ENCODE measurements around the gene PUS1.
A peak's percentile ranks its signal among the peaks of the same experiment; 100 is the strongest.

Gene PUS1

DNA sequence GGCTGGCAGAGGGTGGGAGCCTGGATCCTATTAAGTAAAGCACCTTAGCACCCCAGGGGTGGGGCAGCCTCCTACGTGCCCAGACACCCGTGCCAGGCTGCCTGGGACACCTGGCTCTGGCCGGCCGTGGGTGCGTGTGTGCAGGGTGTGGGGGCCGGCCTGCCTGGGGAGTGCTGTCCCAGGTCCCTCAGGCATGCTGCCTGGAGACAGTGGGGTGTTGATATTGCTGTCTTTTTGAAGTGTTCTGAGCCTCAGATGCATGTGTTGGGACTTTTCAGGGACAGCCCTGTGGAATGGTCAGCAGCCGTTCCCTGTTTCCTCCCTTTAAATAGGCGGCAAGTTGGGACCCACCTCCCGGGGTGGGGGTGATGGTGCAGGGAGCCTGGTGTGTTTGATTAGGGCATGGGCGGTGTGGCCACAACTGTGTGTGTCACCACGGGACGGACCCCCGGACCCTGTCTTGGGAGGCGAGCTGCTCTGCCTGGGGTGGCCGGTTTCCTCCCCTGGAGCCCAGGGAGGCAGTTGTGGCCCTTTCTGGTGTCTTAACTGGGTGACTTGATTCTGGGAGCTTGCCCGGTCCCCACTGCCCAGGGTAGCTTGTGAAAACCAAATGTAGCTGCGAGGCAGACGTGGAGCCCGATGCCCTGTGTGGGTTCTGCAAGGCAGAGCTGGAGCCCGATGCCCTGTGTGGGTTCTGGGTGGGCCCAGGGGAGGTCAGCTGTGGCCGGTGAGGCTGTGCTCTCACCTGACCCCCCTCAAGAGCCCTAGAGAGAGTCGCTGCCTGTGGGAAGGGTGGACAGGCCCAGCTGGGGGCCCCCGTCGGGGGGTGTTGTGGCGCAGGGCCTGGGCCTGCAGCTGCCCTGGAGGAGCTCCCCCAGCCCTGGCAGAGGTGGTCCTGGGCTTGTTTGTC, 26.5 kb upstream of the PUS1 start:
- DNase-seq (ENCODE audit: low read depth, low spot score), result no peak

DNA sequence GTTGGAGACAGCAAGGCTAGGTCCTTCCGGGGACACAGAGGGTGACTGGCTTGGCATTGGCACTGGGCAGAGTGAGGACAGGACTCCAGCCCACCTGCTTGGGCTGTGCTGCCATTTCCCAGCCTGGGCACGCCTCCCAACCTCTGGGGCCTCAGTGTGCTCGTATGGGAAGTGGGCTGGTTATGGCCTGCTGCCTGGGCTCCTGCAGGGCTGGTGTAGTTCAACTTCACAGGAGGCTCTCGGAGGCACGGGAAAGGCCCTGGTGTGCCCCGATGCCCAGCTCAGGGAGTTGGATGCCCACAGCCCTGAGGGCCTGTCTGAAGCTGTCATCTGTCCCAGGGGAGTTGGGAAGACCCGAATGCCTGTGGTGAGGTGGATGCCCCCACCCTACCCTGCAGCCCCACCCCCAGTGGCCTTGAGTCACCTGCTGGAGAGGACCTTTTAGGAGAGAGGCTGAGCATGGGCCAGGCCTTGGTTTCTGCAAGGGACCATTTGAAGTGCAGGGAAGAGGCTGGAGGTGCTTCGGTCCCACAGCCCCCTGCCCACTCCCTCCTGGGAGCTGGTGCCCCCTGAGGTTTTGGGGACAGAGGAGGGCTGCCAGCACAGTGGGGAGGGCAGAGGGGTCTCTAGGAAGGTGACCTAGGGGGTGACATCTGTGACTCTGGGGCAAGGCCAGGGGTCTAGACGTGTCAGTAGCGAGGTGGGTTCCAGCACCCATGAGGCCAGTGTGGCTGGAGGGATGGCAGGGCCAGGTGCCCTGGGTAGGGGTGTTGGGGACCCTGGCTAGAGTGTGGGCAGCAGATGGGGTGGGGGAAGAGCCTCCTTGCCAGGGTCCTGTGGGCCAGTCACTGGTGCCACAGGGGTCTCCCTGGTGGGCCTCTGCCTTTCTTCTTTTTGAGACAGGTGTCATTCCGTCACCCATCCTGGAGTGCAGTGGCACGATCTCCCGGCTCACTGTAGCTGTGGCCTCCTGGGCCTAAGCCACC, 25.5 kb upstream of the PUS1 start:
- DNase-seq (ENCODE audit: low read depth, low spot score), result no peak

DNA sequence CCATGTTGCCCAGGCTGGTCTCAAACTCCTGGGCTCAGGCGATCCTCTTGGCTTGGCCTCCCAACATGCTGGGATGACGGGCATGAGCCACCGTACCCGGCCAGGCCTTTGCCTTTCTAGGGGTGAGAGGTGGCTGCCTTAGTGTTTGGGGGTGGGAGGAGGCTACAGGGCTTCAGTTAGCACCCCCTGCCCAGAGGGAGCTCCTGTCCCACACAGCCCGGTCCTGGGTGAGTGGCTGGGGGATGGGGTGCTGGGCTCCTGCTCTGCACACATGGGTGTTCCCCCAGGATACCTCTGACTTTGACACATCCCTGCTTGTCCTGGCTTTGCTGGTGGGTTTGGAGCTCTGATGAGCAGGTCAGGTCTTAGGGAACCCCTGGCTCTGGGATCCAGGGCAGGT, 24.7 kb upstream of the PUS1 start:
- no peak for DNase-seq (ENCODE audit: low read depth, low spot score)

DNA sequence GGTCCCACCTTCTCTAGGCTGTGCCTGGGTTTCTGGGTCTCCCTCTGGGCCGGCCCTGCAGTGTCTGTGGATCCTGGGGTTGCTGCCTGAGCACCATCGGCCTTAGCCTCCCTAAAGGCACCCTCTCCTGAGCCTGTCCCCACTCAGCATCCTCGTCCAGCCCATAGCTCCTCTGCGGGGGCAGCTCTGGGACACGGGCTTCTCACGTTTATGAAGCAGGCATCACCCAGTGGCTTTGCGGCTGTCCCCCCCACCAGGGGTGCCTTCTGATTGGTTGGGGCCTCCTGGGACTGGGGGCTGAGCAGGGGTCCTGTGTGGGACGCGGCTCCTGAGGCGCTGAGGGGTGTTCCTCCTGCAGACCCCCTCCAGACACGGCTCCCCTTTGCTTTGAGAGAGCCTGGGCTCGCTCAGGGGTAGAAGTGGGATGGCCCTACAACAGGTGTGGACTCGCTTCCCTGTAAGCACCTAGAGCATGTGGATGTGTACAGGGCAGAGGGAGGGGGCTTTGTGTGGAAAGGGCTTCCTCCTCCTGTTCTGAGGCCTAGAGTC, 23.9 kb upstream of the PUS1 start:
- no peak for DNase-seq (ENCODE audit: low read depth, low spot score)

DNA sequence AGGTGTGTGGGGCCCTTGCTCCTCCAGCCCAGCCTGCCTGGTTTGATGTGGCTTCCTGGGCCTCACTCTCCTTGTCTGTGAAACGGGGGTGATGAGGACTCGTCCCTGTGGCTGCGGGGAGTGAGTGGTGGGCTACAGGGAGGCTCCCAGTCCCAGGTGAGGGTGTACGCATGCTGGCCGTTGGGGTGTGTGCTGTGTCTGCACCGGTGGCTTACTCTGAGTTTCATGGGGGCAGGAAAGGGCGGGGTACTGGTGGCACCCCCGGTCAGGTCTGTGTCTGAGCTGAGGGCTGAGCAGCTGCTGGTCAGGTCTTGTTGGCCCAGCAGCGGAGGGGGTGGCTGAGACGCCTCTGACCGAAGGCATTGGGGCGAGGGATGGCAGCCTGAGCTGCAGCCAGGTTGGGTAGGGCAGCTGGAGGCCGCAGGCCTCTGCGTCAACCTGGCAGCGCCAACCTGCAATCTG, 23.4 kb upstream of the PUS1 start:
- DNase-seq (ENCODE audit: low read depth, low spot score), result no peak

DNA sequence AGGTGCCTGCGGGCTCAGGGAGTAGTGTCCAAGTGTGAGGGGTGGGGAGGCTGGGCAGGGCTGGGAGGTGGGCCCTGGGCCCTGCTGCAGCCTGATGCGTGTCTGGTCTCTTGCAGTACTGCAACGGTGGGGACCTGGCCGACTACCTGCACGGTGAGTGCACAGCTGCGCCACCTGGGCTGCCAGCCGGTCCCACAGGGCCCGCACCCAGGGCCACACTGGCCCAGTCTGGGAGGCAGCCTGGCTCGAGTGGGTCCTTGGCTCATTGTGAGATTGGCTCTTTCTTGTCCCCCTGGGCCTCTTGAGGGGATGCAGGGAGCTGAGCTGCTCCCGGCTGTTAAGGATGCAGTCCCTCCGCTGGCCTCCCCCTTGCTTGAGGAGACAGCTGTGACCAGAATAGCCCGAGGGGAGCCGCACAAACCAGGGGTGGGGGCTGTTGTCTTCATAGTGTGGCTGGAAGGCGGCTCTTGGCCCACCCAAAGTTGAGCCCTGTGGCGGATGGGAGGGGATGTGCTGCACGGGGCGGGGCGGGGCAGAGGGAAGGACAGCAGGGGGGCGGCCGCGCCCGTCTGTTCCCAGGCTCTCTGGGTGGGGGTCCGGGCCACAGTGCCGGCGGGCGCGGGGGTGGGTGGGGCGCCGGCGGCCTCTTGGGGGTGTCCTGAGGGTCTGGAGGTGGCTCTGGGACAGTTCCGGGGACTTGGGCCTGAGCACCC, 21.5 kb upstream of the PUS1 start:
- peak; percentile 63 for DNase-seq (ENCODE audit: low read depth, low spot score)

DNA sequence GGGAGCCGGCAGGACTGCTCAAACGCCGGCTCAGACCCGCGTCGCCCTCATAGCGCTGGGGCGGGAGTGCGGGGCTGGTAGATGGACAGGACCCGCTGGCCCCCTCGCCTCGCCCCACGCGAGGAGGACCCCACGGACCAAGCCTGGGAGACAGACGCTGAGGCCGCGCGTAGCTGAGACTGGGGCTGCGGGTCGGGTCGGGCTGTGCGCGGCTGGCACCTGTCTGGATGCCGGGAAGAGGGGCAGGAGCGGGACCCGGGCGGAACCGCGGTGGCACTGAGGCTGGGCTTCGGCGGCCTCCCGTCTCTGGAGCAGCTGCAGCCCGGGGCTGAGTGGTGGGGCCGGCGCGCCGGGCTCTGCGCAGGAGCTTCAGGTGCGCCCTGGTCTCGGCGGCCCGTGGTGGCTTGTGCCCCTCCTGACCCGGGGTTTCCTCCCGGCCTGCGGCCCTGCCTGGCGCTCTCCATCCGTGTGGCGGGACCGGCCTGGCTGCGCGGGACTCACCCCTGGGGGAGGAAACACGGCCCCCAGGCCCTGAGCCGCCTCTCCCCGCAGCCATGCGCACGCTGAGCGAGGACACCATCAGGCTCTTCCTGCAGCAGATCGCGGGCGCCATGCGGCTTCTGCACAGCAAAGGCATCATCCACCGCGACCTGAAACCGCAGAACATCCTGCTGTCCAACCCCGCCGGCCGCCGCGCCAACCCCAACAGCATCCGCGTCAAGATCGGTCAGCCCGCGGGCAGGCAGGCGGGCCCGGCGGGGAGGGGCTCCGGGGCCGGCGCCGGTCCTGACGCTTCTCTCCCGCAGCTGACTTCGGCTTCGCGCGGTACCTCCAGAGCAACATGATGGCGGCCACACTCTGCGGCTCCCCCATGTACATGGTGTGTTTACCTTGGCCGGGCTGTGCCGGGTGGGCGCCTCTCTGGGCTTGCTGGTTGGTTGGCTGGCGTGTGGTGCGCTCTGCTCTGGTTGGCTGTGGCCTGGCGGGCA, 20.7 kb upstream of the PUS1 start:
- no peak for DNase-seq (ENCODE audit: low read depth, low spot score)

DNA sequence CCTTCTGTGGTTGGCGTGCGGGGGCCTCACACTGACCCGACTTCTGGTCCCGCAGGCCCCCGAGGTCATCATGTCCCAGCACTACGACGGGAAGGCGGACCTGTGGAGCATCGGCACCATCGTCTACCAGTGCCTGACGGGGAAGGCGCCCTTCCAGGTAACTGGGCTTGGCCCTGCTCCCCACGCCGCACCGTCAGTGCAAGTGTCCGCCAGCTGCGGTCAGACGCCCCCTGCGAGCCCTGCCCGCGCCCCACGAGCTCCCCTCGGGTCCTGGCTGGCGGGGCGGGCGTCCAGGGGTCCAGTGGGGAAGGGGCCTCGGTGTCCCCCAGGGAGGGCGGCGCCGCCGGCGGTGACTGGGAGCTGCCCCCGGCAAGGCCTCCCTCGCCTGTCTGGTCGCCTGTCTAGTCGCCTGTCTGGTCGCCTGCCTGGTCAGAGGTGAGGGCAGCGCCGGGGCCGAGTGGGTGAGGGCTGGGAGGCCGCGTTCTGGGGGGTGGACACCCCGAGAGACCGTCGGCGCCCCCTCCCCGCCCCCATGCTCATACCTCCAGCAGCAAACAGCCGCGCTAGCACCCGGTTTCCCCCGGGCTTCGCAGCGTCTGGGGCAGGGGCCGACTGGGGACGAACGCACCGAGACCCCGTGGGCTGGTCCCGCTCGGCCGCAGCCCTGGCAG, 19.9 kb upstream of the PUS1 start:
- DNase-seq (ENCODE audit: low read depth, low spot score), result no peak

DNA sequence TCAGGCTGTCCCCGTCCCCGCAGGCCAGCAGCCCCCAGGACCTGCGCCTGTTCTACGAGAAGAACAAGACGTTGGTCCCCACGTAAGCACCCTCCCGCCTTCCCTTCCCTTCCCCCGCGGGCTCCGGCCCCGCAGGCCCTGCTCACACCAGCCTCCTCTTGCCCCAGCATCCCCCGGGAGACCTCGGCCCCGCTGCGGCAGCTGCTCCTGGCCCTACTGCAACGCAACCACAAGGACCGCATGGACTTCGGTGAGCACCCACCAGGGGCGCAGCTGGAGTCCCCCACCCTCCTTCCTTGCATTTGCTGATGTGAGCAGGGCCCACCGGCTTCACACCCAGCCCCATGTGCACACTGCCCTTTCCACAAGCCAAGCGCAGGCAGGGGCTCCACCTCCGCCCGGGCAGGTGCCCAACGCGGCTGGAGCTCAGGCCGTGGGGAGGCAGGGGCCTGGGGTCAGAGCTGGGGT, 19.3 kb upstream of the PUS1 start:
- no peak for DNase-seq (ENCODE audit: low read depth, low spot score)

DNA sequence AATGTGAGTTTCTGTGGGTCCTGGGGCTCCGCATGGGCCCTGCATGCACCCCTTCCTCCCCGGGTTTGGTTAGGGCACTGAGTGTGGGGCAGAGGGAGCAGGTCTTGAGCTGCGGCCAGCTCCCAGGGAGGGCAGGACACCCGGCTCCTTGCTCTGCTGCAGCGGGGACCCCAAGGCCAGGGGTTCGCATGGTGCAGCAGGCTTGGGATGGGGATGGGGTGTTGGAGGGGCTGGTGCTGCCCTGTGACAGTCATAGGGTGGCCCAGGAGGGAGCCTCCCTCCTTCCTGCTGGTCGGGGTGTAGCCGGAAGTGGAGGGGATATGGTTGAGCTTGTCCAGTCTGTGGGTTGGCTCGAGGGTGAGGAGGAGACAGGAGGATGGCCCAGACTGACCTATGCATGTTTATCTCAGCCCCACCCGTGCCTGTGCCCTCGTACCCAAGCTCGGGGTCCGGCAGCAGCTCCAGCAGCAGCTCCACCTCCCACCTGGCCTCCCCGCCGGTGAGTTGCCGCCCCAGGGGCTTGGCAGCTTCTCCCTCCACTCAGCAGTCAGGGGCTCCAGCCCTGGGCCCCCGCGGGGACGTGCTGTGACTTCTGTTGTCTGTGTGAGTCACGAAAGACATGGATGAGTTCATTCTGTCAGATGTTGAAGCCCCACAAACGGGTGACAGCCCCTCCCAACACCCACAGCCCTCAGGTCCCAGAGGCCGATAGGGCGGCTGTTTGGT, 18.6 kb upstream of the PUS1 start:
- DNase-seq (ENCODE audit: low read depth, low spot score), result no peak

DNA sequence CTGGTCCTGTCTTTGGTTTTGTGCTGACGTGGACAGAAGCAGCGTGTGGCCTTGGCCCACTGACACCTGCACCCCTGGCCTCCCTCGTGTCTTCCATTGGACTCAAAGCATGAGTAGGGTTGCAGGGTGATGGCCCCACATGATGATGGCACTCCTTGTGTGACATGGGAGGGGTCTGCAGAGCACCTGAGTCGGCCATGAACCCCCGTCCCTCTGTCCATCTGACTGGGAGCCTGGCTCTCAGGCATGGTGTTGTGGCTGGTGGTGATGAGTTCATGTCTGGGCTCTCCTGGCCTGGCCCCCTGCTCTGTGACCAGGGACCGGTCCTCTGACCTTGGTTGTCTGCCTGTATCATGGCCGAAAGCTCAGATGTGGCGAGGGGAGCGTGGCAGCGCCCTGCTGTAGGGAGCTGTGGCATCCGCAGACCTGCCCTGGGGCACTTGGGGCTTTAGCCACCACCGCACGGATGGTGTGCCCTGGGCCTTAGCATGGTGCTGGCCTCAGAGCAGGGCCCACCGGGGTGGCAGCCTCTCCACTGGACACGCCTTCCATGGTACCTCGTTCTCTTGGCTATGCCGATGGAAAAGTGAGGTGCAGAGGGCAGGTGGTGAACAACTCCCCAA, 17.9 kb upstream of the PUS1 start:
- no peak for DNase-seq (ENCODE audit: low read depth, low spot score)

DNA sequence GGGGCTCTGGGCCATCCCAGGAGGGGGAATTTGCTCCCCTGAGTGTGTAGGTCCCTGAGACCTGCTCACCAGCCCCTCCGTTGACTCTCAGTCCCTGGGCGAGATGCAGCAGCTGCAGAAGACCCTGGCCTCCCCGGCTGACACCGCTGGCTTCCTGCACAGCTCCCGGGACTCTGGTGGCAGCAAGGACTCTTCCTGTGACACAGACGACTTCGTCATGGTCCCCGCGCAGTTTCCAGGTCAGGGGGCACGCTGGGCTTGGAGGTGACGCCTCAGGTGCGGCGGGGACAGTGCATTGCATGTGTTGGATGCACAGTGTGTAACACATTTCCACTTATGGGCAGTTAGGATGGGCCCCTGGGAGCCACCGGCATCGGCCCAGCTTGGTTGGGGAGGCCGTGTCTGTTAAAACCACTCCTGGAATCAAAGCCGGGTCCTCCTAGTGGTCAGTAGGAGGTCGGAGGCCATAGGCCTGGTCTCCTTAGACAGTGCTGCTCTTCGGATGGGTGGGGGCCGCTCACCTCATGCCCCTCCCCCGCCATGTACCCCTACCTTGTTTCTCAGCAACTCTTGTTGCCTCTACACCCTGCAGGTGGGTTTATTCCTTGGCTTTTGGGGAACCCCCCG, 17.1 kb upstream of the PUS1 start:
- DNase-seq (ENCODE audit: low read depth, low spot score), result no peak

DNA sequence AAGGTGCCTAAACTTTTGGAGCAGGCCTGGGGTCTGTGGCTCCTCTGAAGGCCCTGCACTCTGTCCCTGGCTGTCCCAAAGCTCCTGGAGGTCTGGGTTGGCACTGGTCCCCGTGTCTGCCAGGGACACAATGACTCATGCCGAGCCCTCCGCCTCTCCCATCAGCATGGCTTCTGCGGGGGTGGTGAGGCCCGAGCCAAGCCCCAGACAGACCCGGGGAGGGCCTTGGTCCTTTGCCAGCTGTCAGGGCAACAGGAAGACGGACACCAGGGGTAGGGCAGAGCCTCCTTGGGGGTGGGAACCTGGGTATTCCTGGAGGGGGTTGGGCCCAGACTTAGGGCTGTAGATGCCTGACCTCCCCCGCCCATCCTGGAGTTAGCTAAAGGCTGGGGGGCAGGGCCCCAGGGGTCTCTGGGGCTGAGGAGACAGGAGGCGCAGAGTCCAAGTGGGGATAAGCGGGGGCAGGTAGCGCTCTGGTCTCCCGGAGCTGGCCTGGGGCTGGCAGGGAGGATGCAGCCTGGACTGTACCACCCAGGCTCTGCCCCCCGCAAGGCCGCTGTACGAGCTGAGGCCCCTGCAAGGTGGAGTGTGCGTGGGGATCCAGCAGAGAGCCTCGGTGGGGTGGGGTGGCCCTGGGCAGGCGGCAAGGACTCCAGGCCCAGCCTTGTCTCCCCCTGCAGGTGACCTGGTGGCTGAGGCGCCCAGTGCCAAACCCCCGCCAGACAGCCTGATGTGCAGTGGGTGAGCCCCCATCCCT, 16.4 kb upstream of the PUS1 start:
- no peak for DNase-seq (ENCODE audit: low read depth, low spot score)

DNA sequence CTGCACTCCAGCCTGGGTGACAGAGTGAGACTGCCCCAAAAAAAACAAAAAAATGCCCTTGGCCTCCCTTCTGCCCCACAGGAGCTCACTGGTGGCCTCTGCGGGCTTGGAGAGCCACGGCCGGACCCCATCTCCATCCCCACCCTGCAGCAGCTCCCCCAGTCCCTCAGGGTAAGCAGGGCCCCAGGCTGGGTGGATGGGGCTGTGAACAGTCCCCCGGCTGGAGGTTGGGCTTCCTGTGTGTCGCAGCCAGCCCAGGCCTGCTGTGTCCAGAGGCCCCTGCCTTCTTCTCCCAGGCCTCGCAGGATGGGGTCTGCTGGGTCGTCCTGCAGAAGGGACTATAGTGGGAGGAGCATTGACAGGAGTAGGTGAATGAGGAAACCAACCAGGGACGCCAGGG, 15.4 kb upstream of the PUS1 start:
- DNase-seq (ENCODE audit: low read depth, low spot score), result no peak

DNA sequence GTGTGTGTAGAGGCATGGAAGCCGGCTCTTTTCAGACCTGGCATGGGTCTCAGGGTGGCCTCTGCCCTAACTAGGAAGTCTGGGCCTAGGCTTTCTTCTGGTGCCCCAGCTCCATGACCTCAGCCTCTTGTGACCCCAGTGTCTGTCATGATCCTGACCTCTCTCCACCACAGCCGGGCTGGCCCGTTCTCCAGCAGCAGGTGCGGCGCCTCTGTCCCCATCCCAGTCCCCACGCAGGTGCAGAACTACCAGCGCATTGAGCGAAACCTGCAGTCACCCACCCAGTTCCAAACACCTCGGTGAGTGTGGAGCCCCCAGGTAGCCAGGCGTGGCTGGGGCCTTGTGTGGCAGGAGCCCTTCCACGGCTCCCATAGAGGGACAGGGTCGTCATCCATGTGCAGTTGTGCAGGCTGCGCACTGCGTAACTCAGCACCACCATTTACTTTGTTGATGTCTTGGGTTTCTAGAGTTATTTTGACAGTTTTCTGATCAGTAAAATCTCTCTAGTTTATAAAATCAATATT, 14.8 kb upstream of the PUS1 start:
- no peak for DNase-seq (ENCODE audit: low read depth, low spot score)

DNA sequence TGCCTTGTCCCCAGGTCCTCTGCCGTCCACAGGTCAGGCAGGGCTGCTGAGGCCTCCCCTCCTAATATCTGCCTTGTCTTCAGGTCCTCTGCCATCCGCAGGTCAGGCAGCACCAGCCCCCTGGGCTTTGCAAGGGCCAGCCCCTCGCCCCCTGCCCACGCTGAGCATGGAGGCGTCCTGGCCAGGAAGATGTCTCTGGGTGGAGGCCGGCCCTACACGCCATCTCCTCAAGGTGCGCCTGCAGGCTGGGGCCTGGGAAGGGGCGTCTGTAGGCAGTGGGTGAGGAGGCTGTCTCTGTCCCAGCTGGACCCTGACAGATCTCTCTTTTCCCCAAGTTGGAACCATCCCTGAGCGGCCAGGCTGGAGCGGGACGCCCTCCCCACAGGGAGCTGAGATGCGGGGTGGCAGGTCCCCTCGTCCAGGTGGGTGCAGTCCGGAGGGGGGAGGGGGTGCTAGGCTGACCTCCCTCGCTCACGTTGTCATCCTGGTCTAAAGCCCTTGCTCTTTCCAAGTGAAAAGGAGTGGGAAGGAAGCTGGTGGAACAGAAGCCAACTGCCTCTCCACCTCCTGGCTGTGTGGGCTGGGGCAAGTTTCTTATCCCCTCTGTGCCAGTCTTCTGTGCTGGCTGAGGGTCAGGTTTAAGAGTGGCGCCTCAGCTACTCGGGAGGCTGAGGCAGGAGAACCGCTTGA, 13.9 kb upstream of the PUS1 start:
- no peak for DNase-seq (ENCODE audit: low read depth, low spot score)
